ENCODE results near the gene BICC1. TPM values are rescaled to one million over a fixed set of nuclear protein-coding genes. Genes with fewer than 3 reads are reported as not detected.

Gene BICC1
- total and polyA plus RNA-seq, 2 of the 13 experiments (the other 11 are each of a cell fraction or from before 2014, with no cell fraction given) = 0.18 to 1.5 TPM

DNA sequence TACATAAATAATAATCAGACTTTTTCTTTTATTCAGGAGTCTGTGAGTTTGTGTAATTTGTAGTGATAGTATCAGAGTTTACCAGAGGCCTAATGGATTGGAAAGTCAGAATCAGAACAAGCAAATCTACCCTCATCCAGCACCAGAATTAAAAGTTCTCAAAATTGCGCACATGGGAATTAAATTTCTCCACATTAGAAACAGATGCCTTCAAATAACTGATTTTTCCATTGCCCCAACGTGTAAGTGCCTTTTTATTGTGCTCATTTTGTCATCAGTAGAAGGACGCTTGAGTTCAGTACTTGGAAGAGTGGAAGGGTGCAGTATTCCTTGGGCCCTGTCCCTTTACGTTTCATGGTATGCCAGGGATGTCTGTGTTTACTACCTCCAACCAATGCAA lies 32.8 kb downstream of the BICC1 start (continued):
- TF ChIP-seq ZNF644 (CRISPR knock-in tag; IDR thresholded peaks at IDR 0.05; ENCODE audit: low read depth) (no peak), EEA1 (CRISPR knock-in tag; IDR thresholded peaks at IDR 0.05; ENCODE audit: borderline replicate concordance) (no peak)

DNA sequence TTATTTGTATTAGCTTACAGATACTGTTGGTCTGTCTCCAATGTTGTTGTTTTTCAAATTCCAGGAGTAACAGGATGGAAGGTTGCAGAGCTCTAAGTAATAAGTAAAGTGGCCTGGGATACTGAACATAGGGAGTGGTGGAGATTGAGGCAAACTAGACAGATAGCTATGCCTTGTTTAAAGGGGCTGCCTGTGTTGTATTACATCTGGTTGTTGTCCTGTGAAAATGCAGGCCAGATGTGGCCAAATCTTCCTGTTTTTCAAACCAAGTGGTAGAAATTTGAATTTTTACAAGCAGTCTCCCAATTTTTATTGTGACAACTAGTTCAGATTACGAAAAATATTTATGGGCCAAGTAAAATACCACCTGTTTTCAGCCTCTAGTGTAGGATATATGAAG lies 33.5 kb downstream of the BICC1 start:
- Histone ChIP-seq H3K4me1 (ENCODE audit: insufficient read depth, low read length) (peaks cover 6% of the 10 kb centered on the region; the same call in 1 of the 2 replicates), H3K27ac (ENCODE audit: extremely low read length, insufficient read depth, low read length) (no peak overlapping the region), H3K9ac (ENCODE audit: insufficient read depth, low read depth, low read length) (no peak overlapping the region), H3K4me2 (ENCODE audit: low read depth, low read length) (no peak overlapping the region), H3K79me2 (ENCODE audit: insufficient read depth, low read length) (peaks cover 2% of the 10 kb centered on the region), H2AFZ (ENCODE audit: low read length) (no peak overlapping the region), H3K9me3 (ENCODE audit: low read length) (no peaks in the 10 kb centered on the region), H3K27me3 (ENCODE audit: control insufficient read depth in 1 of 2, insufficient read depth in 2 of 2, low read length in 2 of 2) (no peaks in the 10 kb centered on the region), H4K20me1 (ENCODE audit: insufficient read depth, low read length) (no peaks in the 10 kb centered on the region), H3K36me3 (replicated peaks in 1 of 2; ENCODE audit: control insufficient read depth in 1 of 2, insufficient read depth in 2 of 2, low read length in 2 of 2) (no peaks in the 10 kb centered on the region), H3K4me3 (replicated peaks in 1 of 3; ENCODE audit: insufficient read depth in 1 of 3, low read depth in 2 of 3, low read length in 3 of 3) (no peak overlapping the region)
- no peak for FAIRE-seq
- in situ Hi-C loops (cut with HindIII; ENCODE audit: extremely low pct_ligation_motif_present, low pct_unique_long_range_greater_than_20kb) = no loop called here
- no TSS peak for BruUV-seq (replicated peaks)
- CTCF ChIA-PET (ENCODE audit: low intra/inter-chr PET ratio, low total read pairs) = no interaction called here
- ATAC-seq = no peak
- DNase-seq (ENCODE audit: low spot score) = no peak
- intact Hi-C loops (cut with micrococcal nuclease; ENCODE audit: unreplicated experiment) = no loop called here
- 68% methylated on average over 1 of the region's 1 CpG for WGBS (ENCODE audit: low lambda C conversion rate)
- TF ChIP-seq EEA1 (CRISPR knock-in tag; IDR thresholded peaks at IDR 0.05; ENCODE audit: borderline replicate concordance) (no peak), RARA (CRISPR knock-in tag; IDR thresholded peaks at IDR 0.05) (no peak), SP140L (CRISPR knock-in tag; IDR thresholded peaks at IDR 0.05; ENCODE audit: borderline replicate concordance) (no peak), ZFP36L2 (CRISPR knock-in tag; IDR thresholded peaks at IDR 0.05) (no peak), PAF1 (CRISPR knock-in tag; IDR thresholded peaks at IDR 0.05) (no peak)
- TF ChIP-seq, protein P1, sequence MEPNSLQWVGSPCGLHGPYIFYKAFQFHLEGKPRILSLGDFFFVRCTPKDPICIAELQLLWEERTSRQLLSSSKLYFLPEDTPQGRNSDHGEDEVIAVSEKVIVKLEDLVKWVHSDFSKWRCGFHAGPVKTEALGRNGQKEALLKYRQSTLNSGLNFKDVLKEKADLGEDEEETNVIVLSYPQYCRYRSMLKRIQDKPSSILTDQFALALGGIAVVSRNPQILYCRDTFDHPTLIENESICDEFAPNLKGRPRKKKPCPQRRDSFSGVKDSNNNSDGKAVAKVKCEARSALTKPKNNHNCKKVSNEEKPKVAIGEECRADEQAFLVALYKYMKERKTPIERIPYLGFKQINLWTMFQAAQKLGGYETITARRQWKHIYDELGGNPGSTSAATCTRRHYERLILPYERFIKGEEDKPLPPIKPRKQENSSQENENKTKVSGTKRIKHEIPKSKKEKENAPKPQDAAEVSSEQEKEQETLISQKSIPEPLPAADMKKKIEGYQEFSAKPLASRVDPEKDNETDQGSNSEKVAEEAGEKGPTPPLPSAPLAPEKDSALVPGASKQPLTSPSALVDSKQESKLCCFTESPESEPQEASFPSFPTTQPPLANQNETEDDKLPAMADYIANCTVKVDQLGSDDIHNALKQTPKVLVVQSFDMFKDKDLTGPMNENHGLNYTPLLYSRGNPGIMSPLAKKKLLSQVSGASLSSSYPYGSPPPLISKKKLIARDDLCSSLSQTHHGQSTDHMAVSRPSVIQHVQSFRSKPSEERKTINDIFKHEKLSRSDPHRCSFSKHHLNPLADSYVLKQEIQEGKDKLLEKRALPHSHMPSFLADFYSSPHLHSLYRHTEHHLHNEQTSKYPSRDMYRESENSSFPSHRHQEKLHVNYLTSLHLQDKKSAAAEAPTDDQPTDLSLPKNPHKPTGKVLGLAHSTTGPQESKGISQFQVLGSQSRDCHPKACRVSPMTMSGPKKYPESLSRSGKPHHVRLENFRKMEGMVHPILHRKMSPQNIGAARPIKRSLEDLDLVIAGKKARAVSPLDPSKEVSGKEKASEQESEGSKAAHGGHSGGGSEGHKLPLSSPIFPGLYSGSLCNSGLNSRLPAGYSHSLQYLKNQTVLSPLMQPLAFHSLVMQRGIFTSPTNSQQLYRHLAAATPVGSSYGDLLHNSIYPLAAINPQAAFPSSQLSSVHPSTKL (CRISPR knock-in tag; IDR thresholded peaks at IDR 0.05) = no peak
- TF ChIP-seq, protein P2, sequence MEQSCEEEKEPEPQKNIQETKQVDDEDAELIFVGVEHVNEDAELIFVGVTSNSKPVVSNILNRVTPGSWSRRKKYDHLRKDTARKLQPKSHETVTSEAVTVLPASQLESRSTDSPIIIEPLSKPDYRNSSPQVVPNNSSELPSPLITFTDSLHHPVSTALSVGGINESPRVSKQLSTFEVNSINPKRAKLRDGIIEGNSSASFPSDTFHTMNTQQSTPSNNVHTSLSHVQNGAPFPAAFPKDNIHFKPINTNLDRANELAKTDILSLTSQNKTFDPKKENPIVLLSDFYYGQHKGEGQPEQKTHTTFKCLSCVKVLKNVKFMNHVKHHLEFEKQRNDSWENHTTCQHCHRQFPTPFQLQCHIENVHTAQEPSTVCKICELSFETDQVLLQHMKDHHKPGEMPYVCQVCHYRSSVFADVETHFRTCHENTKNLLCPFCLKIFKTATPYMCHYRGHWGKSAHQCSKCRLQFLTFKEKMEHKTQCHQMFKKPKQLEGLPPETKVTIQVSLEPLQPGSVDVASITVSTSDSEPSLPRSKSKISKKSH (CRISPR knock-in tag; IDR thresholded peaks at IDR 0.05; ENCODE audit: borderline replicate concordance) = no peak
- POLR2A ChIA-PET = no interaction called here
